GM19099 (cell line): ENCODE results near the gene ZEB1.

Experiments
- POLR2A ChIP-seq: IDR thresholded peaks from 3 replicates; pipeline ENCODE4 v1.6.1; 2011; ENCODE audit warnings: low read depth; ENCODE audit not compliant: insufficient read length; ENCODE audit errors: extremely low read depth

The ZEB1 gene

GRCh38 chr10:31483546-31483945 is 164.5 kb downstream of the ZEB1 start:
- TF ChIP-seq POLR2A, result no peak

DNA sequence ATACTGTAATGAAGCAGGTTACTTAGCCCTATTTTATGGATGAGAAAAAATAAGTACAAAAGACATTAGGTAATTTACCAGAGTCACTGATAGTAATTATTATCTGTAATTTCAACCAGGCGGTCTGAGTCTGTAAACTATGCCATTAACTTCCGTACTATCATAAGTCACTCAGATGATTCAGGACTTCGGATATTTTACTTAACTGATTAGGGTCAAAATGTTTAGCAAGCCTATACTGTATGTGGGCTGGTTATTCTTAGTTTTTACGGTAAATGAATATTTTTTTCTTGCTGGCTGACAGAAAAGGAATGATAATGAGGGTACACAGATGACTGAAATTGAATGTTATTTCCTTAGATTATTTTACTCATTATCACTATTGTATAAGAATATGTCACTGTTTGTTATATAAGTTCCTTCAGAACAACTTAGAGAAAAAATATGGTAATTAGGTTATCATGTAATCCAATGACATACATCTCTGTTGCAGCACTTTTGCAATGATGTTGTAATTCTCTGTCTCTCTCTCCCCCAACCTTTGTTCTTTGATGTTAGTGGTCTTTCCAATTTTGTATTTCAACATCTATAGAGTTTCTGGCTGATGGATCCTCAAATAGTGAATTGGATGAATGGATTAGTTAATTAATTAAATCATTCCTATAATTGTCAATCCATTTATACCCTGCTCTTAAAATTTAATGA is 165.6 kb downstream of the ZEB1 start:
- no peak for TF ChIP-seq POLR2A

DNA sequence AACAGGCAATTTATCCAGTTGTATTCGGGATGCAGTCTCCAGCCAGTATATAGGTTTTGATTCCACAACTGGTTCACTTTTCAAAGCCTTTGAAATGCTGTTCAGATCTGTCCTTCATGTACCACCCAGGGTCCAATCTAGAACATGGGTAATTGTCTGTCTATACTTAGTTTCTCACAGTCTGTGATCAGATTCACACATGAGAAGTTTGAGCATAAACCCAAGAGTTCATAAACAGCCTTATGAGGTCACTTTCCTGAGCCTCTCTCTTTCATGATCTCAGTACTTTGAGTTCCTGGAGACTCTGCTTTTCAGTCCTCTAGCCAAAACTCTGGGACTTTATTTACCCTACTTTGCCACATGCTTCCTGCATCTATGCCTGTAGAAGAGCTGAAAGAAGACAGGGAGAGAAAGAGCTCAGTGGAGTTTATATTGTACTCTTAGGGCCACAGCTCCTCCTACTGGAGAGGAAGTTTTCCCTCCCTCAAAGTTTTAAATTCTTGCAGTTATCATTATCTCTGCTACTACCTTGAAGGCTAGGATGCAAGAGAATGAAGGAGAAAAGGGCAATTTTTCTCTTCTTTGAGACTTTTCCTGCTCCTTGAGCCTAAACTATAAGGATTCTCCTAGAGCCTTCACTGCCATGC is 172.0 kb downstream of the ZEB1 start:
- no peak for TF ChIP-seq POLR2A

DNA sequence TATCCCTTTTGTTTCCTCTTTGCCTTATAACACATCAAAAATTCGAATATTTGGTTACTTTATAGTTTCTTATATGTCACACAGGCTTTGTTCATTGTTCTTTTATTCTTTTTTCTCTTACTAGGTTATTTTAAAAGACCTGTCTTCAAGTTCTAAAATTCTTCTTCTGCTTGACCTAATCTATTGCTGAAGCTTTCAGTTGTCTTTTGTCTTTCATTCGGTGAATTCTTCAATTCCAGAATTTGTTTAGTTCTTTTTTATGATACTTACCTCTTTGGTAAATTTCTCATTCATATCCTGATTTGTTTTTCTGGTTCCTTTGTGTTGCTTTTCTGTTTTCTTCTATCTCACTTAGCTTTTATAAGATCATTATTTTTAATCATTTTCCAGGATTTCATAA is 188.4 kb downstream of the ZEB1 start:
- TF ChIP-seq POLR2A, result no peak

GRCh38 chr10:31508234-31508633 is 189.2 kb downstream of the ZEB1 start:
- no peak for TF ChIP-seq POLR2A

DNA sequence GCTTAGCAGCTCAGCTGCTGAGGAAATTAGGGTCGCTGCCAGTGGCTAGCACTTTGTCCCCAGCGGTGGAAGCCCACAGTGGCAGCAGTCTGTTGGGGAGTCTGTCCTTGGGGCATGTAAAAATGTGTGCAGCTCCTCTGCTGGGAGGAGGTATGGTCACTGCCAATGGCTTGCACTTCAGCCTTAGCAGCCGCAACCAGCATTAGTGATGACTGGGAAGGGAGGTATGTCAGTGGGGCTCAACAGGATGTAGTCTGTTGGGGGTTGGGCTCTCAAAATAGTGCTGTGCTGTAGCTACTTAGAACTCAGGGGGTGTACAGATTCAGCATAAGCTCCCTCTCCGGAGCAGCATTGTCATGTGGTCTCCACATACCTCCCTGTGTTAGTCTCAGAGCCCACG is 189.9 kb downstream of the ZEB1 start:
- TF ChIP-seq POLR2A, result no peak

- TF ChIP-seq POLR2A, result no peak
Observed at GRCh38 chr10:31509989-31510388, 191.0 kb downstream of the ZEB1 start.

DNA sequence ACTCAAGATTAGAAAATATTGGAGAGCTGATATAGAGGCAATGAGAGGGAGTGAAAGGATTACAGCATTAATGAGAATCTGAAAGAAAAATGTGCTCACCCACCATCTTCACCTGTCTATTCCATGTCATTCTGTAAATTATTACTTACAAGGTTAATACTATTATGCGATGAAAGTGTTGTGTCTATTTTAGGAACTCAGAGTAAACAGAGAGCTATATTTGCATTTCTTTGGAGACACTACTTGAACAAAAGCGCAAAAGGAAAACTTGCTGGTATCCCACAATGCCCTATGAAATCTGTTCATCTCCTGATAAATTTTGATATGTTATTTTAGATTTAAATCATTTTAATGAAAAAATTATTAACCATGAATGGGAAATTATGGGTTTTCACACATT is 196.1 kb downstream of the ZEB1 start:
- no peak for TF ChIP-seq POLR2A

DNA sequence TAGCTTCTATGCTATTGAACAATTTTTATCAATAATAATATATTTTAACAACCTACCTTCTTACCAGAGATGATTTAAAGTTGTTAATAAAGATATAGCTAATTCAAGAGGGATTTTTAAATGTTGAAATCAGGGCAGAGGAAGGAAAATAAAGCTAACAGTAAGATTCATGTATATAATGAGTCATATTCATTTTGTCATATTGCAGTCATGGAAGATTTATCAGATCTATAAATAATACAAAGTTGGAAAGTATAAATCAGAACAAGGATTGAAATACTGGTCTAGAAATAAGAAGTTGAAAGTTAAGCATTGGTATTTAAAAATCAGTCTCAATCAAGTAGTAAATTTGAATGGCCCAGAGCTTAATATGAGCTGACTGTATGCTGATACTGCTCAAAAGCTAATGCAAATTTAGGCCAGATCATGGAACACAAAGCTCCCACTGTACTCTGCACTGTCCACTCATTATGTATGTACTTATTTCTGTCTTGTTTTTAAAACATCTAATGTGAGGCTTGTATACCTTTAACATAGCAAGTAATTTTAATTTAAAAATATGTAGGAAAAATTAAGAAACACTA is 196.9 kb downstream of the ZEB1 start:
- no peak for TF ChIP-seq POLR2A

- TF ChIP-seq POLR2A, result no peak
Observed at GRCh38 chr10:31520986-31521831, 202.2 kb downstream of the ZEB1 start.

DNA sequence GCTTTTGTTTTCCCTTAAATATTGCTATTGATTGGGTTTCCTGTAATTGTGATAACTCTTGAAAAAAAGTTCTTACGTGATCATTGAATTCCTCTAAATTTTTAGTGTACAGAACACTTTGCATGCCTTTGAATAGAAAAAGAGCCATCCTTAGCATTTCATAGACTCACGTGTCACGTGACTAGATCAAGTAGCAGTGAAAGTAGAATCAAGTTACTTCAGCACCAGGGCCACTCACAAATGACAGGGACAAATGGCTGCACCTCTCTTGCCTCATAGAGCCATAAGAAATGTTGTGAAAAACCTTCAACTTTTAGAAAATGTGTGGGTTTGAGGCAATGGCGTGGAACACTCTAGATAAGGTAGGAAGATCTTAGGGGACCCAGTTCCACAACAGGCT is 203.8 kb downstream of the ZEB1 start:
- no peak for TF ChIP-seq POLR2A

DNA sequence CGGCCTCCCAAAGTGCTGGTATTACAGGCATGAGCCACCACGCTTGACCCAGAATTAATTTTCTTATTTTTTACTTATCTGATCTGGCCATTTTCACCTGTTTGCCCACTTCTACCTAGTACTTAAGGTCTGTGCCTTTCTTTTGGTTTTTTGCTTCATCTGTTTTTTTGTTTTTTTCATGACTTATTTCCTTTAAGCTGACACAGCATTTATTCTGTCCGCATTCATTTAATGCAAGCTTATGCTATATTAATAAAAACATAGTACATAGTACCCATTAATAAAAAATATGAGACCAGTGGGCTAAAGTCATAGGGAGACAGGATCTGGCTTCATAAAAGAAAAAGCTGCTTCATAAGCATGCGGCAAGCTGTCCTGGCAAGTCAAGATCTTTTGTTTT is 205.4 kb downstream of the ZEB1 start:
- TF ChIP-seq POLR2A, result no peak

GRCh38 chr10:31526178-31526577 is 207.2 kb downstream of the ZEB1 start:
- TF ChIP-seq POLR2A, result no peak

GRCh38 chr10:31526681-31527080 is 207.7 kb downstream of the ZEB1 start:
- no peak for TF ChIP-seq POLR2A

- no peak for TF ChIP-seq POLR2A
Observed at GRCh38 chr10:31528831-31529230, 209.8 kb downstream of the ZEB1 start.
